Gastrocnemius medialis (tissue), 4 donors: ENCODE data around the gene PHF20.

Experiments
- CTCF ChIP-seq, 5 experiments: fragments of 450-650 bp in 3 of 5; fragments of 200-600 bp in 2 of 5; sonication (generic) in 2 of 5; IDR thresholded peaks in 4 of 5; conservative IDR thresholded peaks in 1 of 5; 1 replicate in 4 of 5; 2 replicates in 1 of 5; pipeline ENCODE4 v1.5.1; 2016 to 2019; ENCODE audit warnings: antibody characterized with exemption in 5 of 5, mild to moderate bottlenecking in 3 of 5, moderate library complexity in 3 of 5
- POLR2A ChIP-seq, 2 donors: fragments of 450-650 bp; IDR thresholded peaks; one replicate each; pipeline ENCODE4 v1.6.1; 2017; ENCODE audit warnings: antibody characterized with exemption in 2 of 2, mild to moderate bottlenecking in 2 of 2, moderate library complexity in 2 of 2

- TF ChIP-seq CTCF (IDR thresholded peaks at IDR 0.05 in 4 of 5, conservative IDR thresholded peaks at IDR 0.05 in 1 of 5) (no peak), POLR2A (IDR thresholded peaks at IDR 0.05) (no peak)
Observed at GRCh38 chr20:35934050-35934449, 162.2 kb downstream of the PHF20 start.
